Left hindlimb (tissue), 1 donor: ENCODE results near the gene RTN4.
"Not testable (repeated sequence)": the region's sequence is repeated elsewhere in the genome, so short reads cannot be mapped to it uniquely, and the experiment has no call there.

Experiments
- DNase-seq: peaks from one replicate; pipeline ENCODE4 v3.0.0-alpha.2; 2018

The RTN4 gene

GRCh38 chr2:55073000-55073983 lies 23.0 kb upstream of the RTN4 start:
- DNase-seq, result no peak

GRCh38 chr2:55063713-55064323 lies 13.6 kb upstream of the RTN4 start:
- DNase-seq, result no peak

DNA sequence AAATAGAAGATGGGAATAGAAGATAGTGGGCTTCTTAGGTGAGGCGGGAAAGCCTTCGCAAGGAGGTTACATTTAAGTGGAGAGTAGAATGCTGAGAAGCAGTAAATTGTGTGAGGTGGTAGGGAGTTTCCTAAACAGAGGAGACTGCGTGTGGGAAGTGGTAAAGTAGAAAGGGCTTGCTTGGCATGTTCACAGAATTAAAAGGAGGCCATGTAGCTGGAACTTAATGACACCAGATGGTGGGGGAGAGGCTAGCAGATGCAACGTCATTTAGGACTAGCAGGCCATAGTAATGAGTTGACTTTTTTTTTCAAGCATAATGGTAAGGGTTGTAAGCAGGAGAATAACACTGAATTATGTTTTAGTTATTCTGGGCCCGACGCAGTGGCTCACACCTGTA lies 13.0 kb upstream of the RTN4 start:
- no peak for DNase-seq

DNA sequence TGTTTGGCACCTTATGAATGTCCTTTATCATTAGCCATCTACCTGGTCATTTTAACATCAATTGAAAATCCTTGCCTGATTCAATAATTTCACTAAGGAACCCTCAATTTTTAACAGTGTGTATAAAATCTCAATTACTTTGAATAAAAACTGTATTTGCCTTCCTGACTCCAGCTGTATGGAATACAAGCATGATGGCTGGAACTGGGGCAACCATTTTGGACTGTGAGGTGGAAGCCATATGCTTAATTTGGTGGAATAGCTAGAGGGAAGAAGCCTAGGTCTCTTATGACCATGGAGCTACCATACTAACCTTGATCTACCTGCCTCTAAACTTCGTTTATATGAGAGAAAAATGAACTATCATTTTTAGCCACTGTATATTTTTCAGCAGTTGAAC lies 12.5 kb upstream of the RTN4 start:
- DNase-seq, result no peak

DNA sequence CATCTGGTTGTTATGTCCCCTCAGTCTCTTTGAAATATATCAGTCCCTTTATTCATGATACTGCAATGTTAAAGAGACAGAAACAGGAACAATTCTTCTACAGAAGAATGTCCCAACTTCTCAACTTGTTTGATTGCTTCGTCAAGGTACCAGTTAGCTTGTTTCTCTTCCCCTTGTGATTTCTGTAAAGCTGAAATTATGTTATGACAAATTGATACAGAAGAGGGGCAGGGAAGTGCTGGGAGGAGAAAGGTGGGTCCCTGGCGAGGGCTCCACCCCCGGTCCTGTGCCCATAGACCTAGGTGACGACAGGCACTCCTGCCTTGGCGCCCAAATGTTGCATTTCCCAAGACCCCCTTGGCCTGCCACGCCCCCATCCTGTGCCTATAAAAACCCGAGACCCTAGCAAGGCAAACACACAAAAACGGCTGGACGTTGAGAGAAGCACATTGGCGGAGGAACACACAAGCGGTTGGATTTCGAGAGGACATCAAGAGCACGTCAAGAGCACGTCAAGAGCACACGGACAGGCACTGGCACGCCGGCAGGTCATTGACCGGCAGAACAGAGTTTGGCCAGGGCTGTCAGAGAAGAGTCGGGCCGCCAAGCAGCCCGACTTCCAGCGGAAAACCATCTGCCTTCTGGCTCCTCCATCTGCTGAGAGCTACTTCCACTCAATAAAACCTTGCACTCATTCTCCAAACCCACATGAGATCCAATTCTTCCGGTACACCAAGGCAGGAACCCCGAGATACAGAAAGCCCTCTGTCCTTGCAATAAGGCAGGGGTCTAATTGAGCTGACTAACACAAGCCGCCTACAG lies 11.5 kb upstream of the RTN4 start:
- no peak for DNase-seq

DNA sequence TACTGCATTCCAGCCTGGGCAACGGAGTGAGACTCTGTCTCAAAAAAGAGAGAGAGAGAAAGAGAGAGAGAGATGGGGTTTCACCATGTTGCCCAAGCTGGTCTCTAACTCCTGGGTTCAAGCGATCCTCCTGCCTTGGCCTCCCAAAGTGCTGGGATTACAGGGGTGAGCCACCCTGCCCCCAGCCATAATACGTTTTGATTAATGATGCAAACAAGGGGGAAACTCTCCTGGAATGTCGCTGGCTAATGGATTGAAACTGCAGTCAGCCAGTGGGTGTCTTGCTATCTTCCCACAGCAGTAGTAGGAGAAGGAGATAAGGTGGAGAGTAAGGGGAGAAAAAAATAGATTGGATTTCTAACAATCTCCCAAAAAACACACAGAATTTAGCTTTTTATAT lies 9.5 kb upstream of the RTN4 start:
- DNase-seq, result no peak

DNA sequence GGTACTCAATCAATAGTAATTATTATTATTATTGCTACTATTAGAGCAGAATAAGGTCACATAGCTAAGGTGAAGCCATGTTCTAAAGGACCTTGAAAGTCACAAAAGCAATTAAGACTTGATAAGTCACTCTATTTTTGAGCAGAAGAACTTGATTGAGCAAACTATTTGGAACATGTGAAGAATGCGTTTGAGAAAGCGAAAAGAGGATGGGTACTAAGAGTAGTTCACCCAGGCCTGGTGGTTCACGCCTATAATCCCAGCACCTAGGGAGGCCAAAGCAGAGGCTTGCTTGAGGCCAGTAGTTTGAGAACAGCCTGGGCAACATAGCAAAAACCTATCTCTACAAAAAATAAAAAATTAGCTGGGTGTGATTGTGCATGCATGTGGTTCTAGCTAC lies 7.2 kb upstream of the RTN4 start:
- DNase-seq, result no peak

DNA sequence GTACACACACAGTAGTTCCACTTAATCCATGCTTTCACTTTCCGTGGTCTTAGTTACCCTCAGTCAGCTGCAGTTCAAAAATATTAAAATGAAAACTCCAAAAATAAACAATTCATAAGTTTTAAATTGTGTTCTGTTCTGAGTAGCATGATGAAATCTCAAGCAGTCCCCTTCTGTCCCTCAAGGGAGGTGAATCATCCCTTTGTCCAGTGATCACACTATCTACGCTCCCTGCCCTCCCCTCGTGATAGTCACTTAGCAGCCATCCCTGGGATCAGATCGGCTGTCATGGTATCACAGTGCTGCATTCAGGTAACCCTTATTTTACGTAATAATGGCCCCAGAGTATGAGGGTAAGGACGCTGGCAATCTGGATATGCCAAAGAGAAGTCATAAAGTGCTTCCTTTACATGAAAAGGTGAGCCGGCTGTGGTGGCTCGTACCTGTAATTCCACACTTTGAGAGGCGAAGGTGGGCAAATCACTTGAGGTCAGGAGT lies 5.8 kb upstream of the RTN4 start:
- no peak for DNase-seq

DNA sequence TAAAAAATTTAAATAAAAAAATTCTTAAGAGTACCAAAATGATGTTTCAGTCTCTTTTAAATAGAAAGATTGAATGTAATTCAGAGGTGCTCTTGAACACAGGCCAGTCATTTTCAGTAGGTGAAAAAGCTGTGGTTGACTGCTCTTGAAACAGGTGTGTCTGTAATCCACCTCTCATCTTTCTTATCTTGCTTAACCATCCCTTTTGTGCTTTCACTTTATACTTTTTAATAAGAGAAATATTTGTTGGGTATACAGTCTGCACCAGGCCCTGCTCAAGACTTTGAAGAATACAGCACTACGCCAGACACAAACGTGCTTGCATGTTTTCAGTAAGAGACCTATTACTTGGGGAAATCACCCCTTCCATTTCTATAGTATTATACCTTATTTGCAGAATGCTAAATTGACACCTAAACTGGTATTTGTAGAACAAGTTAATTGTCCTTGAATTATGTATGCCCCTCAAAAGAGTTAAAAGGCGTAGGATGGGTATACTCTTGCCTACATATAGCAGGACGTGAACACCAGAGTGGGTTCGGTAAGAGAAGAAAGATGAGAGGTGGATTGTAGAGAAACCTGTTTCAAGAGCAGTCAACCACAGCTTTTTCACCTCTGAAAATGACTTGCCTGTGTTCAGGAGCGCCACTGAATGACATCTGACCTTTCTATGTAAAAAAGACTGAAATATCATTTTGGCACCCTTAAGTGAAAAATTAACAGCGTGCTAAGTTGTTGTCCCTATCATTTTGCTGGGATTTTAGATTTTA lies 4.0 kb upstream of the RTN4 start:
- DNase-seq, result no peak

- not testable (repeated sequence) for DNase-seq
Measured at GRCh38 chr2:55053225-55053624, 3.0 kb upstream of the RTN4 start.

DNA sequence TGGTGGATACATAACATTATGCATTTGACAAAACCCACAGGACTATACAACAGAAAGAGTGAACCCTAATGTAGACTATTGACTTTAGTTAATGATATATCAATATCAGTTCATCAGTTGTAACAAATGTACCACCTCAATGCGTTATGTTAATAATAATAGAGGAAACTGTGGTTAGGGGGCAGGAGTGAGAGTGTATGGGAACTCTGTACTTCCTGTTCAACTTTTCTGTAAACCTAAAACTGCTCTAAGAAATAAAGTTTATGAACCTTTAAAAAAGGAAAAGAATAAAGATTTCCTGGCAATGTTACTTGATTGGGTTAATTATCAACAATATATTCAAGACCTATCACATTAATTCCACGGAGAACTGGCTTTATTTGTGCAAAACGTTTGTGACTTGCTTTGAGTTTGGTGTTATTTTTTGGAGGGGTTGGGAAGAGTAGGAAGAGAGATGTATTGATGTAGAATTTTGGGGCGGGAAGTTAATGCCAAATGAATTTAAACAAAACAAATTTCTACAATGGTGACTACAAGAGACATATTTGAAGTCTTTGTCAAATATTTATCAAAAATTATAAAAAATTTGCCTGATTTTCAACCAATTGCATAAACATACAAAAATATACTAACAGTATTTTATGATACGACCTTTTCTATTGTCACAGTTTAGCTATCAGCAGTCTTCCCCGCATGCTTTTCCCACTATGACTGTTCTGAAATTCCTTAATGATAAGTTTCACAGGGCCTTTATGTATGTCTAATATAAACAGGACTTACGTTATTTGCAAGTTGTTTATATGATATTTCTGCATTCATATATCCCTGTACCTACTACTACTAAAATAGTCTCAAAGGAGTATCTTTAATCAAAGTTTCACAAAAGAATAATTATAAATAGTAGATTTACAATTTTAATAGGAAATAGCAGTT lies 2.1 kb upstream of the RTN4 start:
- no peak for DNase-seq

DNA sequence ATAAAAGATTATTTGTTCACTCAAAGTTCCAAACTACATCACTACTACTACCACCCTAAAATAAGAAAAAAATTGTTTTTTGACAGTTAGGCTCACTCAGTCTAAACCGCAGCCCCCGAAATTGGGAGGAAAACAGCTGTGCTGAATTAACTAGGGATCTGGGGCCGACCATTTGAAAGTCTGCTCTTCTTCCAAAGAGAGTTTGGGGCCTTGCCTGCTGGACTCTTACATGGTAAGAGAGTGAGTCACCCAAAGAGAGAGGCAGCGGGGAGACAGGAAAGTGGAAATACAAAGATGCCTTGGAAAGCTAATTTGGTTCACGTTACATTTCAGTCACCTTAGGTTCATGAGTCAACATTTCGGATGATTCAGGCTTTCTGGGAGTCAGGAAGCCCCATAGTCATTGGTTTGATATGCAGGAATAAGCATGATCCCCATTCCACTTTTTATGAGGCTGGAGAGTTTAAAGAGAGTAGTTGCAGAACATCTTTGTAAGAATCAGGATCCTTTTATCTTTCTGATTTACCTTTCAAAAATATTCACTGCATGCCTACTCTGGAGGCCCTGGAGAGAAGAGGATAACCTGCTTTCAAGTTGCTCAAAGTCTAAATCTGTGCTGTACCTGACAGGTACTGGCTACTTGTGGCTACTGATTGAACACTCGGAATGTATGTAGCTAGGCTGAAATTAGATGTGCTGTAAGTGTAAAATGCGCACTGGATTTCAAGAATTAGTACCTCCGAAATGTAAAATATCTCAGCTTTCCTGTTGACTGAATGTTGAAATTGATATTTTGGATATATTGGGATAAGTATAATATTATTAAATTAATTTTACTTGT lies 995 bp upstream of the RTN4 start:
- DNase-seq, result peak; percentile 84

DNA sequence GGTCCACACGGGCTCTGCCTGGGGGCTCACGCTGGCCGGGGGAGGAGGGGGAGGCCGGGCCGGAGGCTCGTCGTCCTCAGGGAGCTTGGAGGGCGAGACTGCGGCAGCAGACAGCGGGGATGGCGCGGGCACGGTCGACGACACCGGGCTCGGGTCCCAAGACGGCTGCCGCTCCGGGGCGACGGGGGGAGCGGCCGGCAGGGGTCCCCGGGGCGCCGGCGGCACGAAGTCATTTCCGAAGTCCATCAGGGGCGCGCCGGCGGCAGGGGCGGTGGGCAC lies 491 bp downstream of the RTN4 start:
- no peak for DNase-seq

- DNase-seq, result peak; percentile 93
Measured at GRCh38 chr2:55049043-55049820, 1.0 kb downstream of the RTN4 start.

DNA sequence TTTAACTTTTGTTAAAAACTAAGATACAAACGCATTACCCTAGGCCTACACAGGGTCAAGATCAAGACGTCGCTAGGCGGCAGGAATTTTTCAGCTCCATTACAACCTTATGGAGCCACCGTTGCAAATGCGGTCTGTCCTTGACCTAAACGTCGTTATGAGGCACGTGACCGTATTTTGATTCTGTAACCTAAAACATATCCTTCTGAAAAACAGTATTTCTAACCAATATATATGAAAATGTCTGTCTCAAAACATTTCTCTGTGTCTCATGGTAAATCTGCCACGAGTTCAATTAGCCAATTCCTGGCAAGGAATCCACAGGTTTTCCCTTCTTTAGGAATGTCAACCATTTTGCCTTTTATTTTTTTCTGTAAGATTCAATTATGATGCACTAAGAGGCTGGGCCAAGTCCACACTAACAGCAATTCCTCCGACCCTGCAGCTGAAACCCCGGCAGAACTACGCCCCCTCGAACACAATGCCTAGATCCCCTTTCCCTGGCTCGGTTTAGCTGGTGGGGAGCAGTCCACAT lies 1.7 kb downstream of the RTN4 start:
- DNase-seq, result no peak

DNA sequence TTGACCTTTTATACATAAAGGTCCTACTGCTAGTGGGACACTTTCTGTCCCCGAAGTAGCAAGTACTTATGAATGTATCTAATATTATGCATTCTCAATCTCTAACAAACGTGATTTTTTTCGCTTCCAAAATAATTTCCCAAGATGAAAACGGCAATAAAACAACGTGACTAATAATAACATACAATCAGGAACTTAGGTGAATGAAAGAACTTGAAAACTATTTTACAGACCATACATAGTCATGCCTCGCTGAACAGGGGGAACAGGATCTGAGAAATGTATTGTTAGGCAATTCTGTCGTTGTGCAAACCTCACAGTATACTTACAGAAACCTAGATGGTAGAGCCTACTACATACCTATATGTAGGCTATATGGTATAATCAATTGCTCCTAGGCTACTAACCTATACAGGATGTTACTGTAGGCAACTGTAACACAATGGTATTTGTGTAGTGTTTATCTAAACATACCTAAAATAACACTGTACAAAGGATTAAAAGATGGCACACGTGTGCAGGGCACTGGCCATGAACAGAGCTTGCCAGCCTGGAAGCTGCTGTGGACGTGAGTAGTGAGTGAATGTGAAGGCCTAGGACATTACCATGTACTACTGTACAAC lies 2.5 kb downstream of the RTN4 start:
- peak; percentile 39 for DNase-seq

GRCh38 chr2:55045780-55046179 lies 4.5 kb downstream of the RTN4 start:
- no peak for DNase-seq

- DNase-seq, result no peak
Measured at GRCh38 chr2:55043841-55044240, 6.4 kb downstream of the RTN4 start.

GRCh38 chr2:55038428-55038827 lies 11.8 kb downstream of the RTN4 start:
- no peak for DNase-seq
